ENCODE data around the gene SPOCK1.

SPOCK1 gene

GRCh38 chr5:137199966-137200365, 299.2 kb downstream of the SPOCK1 start:
- DNase-seq (ENCODE audit: low spot score), result no peak

- no peak for DNase-seq (ENCODE audit: low spot score)
Observed at GRCh38 chr5:137199201-137199600, 299.9 kb downstream of the SPOCK1 start.

GRCh38 chr5:137195483-137195882, 303.6 kb downstream of the SPOCK1 start:
- DNase-seq (ENCODE audit: low spot score), result no peak

- no peak for DNase-seq (ENCODE audit: low spot score)
Observed at GRCh38 chr5:137194300-137194699, 304.8 kb downstream of the SPOCK1 start.

GRCh38 chr5:137192293-137192743, 306.8 kb downstream of the SPOCK1 start:
- peak; percentile 46 for DNase-seq (ENCODE audit: low spot score)

- DNase-seq (ENCODE audit: low spot score), result no peak
Observed at GRCh38 chr5:137191179-137191578, 307.9 kb downstream of the SPOCK1 start.

GRCh38 chr5:137190441-137190840, 308.7 kb downstream of the SPOCK1 start:
- DNase-seq (ENCODE audit: low spot score), result no peak

GRCh38 chr5:137190031-137190430, 309.1 kb downstream of the SPOCK1 start:
- no peak for DNase-seq (ENCODE audit: low spot score)

- DNase-seq (ENCODE audit: low spot score), result no peak
Observed at GRCh38 chr5:137188566-137188965, 310.6 kb downstream of the SPOCK1 start.

- no peak for DNase-seq (ENCODE audit: low spot score)
Observed at GRCh38 chr5:137186759-137187461, 312.2 kb downstream of the SPOCK1 start.

GRCh38 chr5:137185193-137185592, 313.9 kb downstream of the SPOCK1 start:
- peak; percentile 78 for DNase-seq (ENCODE audit: low spot score)

- no peak for DNase-seq (ENCODE audit: low spot score)
Observed at GRCh38 chr5:137184734-137185133, 314.4 kb downstream of the SPOCK1 start.

- DNase-seq (ENCODE audit: low spot score), result no peak
Observed at GRCh38 chr5:137182576-137182975, 316.6 kb downstream of the SPOCK1 start.

GRCh38 chr5:137181667-137182066, 317.5 kb downstream of the SPOCK1 start:
- DNase-seq (ENCODE audit: low spot score), result no peak

GRCh38 chr5:137179203-137179602, 319.9 kb downstream of the SPOCK1 start:
- DNase-seq (ENCODE audit: low spot score), result no peak

- DNase-seq (ENCODE audit: low spot score), result no peak
Observed at GRCh38 chr5:137176609-137177008, 322.5 kb downstream of the SPOCK1 start.

GRCh38 chr5:137176126-137176525, 323.0 kb downstream of the SPOCK1 start:
- peak; percentile 71 for DNase-seq (ENCODE audit: low spot score)

GRCh38 chr5:137174196-137174595, 324.9 kb downstream of the SPOCK1 start:
- peak; percentile 73 for DNase-seq (ENCODE audit: low spot score)

GRCh38 chr5:137172258-137172657, 326.9 kb downstream of the SPOCK1 start:
- no peak for DNase-seq (ENCODE audit: low spot score)

GRCh38 chr5:137167187-137167586, 331.9 kb downstream of the SPOCK1 start:
- DNase-seq (ENCODE audit: low spot score), result no peak

GRCh38 chr5:137164961-137165360, 334.2 kb downstream of the SPOCK1 start:
- DNase-seq (ENCODE audit: low spot score), result no peak

- no peak for DNase-seq (ENCODE audit: low spot score)
Observed at GRCh38 chr5:137164536-137164935, 334.6 kb downstream of the SPOCK1 start.

GRCh38 chr5:137158691-137159090, 340.4 kb downstream of the SPOCK1 start:
- no peak for DNase-seq (ENCODE audit: low spot score)

GRCh38 chr5:137156180-137156579, 342.9 kb downstream of the SPOCK1 start:
- no peak for DNase-seq (ENCODE audit: low spot score)
